ENCODE results near the gene PDAP1. TPM values are rescaled to one million over a fixed set of nuclear protein-coding genes. Genes with fewer than 3 reads are reported as not detected.

PDAP1 gene
- total and polyA plus RNA-seq, 9 of the 15 experiments (the other 6 are each of a cell fraction or from before 2014, with no cell fraction given) = 10.2 to 315 (median 129) TPM

- no peak; the same call in 1 of the 2 replicates for TF ChIP-seq ZSCAN32 (CRISPR knock-in tag; IDR thresholded peaks at IDR 0.05)
- TF ChIP-seq SOX6 (IDR thresholded peaks at IDR 0.05) = peak; percentile 55
- peak; percentile 67; the same call in 1 of the 2 replicates for TF ChIP-seq OTX1 (CRISPR knock-in tag; IDR thresholded peaks at IDR 0.05)
- TF ChIP-seq NFATC3 (IDR thresholded peaks at IDR 0.05) = no peak
- TF ChIP-seq ZBTB40 (IDR thresholded peaks at IDR 0.05) = peak; percentile 79
- TF ChIP-seq ZBTB40 (CRISPR knock-in tag; IDR thresholded peaks at IDR 0.05) = no peak
- peak; percentile 31 for TF ChIP-seq ZNF12 (CRISPR knock-in tag; IDR thresholded peaks at IDR 0.05)
- 0 out of 2 replicates have a peak, but pooled peaks have one; percentile 2 for TF ChIP-seq DEAF1 (CRISPR knock-in tag; IDR thresholded peaks at IDR 0.05)
- TF ChIP-seq POU5F1 (IDR thresholded peaks at IDR 0.05; ENCODE audit: borderline replicate concordance, low read depth, low read length, partially characterized antibody) = no peak
- peak; percentile 75 for TF ChIP-seq ZKSCAN1 (IDR thresholded peaks at IDR 0.05; ENCODE audit: low read depth, low read length)
- TF ChIP-seq HDGF (IDR thresholded peaks at IDR 0.05) = no peak
- no peak for TF ChIP-seq HDAC6 (IDR thresholded peaks at IDR 0.05; ENCODE audit: low read depth, low read length)
Observed at GRCh38 chr7:99438573-99439480, 30.4 kb upstream of the PDAP1 start, which contains the start of the genes CPSF4 and PTCD1 (continued).

All from K562 (cell line).